A549 (cell line): ENCODE measurements around the gene C11orf68. TPM values are rescaled to one million over a fixed set of nuclear protein-coding genes. Genes with fewer than 3 reads are reported as not detected.

Experiments
- ATAC-seq, 2 experiments: fragments of 200-7000 bp in 1 of 2; fragments of >200 bp in 1 of 2; cut with Nextera tagmentation in 1 of 2; cut with Tn5 transposase in 1 of 2; 3 replicates each; pipeline versions ENCODE4 v1.8.0 to v1.9.1; 2018 to 2020; ENCODE audit warnings: mild to moderate bottlenecking in 1 of 2, moderate library complexity in 1 of 2
- CTCF ChIA-PET: fragments of 300-600 bp; sonication (Branson Sonifier 250); formaldehyde crosslinking; extraction: SDS; loops from one replicate; lab custom pipeline; 2021; ENCODE audit warnings: antibody characterized with exemption, inconsistent platforms; lab: Yijun Ruan, JAX
- POLR2A ChIA-PET: fragments of 350-600 bp; formaldehyde crosslinking; extraction: SDS; loops from one replicate; lab custom pipeline; 2021; ENCODE audit warnings: antibody characterized with exemption, inconsistent platforms; lab: Yijun Ruan, JAX
- DNase-seq, 2 experiments: peaks; one replicate each; pipeline versions ENCODE4 v3.0.0 to v3.0.0-alpha.2; 2011 to 2016; ENCODE audit warnings: low read depth in 1 of 2, low spot score in 1 of 2
- FAIRE-seq: peaks from 2 replicates; lab custom pipeline; 2011; peaks lifted over from hg19 to GRCh38; lab: Jason Lieb, UNC
- H3K27ac ChIP-seq, 2 experiments: fragments of >200 bp; sonication (Bioruptor Twin); formaldehyde crosslinking; 3 replicates each; pipeline ENCODE4 v1.5.1; 2016 to 2017
- H3K4me1 ChIP-seq: fragments of >200 bp; sonication (Bioruptor Twin); formaldehyde crosslinking; 3 replicates; pipeline ENCODE4 v1.6.1; 2016
- H3K4me2 ChIP-seq: fragments of >200 bp; sonication (Bioruptor Twin); formaldehyde crosslinking; 3 replicates; pipeline ENCODE4 v1.6.1; 2016
- H3K4me3 ChIP-seq: fragments of >200 bp; sonication (Bioruptor Twin); formaldehyde crosslinking; 3 replicates; pipeline ENCODE4 v1.5.1; 2016
- H3K9me3 ChIP-seq: fragments of >200 bp; sonication (Bioruptor Twin); formaldehyde crosslinking; 3 replicates; pipeline ENCODE4 v1.6.1; 2016
- CBX2 ChIP-seq: fragments of 200-600 bp; sonication (generic); IDR thresholded peaks from 2 replicates; pipeline ENCODE4 v1.6.1; 2016; ENCODE audit warnings: low read depth, mild to moderate bottlenecking, borderline replicate concordance
- CHD2 ChIP-seq: fragments of 150-350 bp; IDR thresholded peaks from 2 replicates; pipeline ENCODE4 v1.6.1; 2014; ENCODE audit warnings: low read length; ENCODE audit not compliant: partially characterized antibody
- CTCF ChIP-seq: fragments of >200 bp; sonication (Bioruptor Twin); formaldehyde crosslinking; IDR thresholded peaks from 3 replicates; pipeline ENCODE4 v1.5.1; 2016
- E2F6 ChIP-seq: IDR thresholded peaks from 2 replicates; pipeline ENCODE4 v1.6.1; 2012; ENCODE audit warnings: low read depth, borderline replicate concordance
- EHF ChIP-seq: fragments of 250-450 bp; sonication (Bioruptor Pico); IDR thresholded peaks from 2 replicates; pipeline ENCODE4 v1.5.0; 2020; ENCODE audit warnings: mild to moderate bottlenecking
- EP300 ChIP-seq, 2 experiments: fragments of >200 bp; sonication (Bioruptor Twin); formaldehyde crosslinking; IDR thresholded peaks; 2 replicates in 1 of 2; 3 replicates in 1 of 2; pipeline ENCODE4 v1.6.1; 2016 to 2017
- GATA3 ChIP-seq: IDR thresholded peaks from 2 replicates; pipeline ENCODE4 v1.6.1; 2012; ENCODE audit warnings: borderline replicate concordance
- HDAC2 ChIP-seq: fragments of 200-600 bp; sonication (generic); IDR thresholded peaks from 2 replicates; pipeline ENCODE4 v1.6.1; 2016
- HES2 ChIP-seq: fragments of >200 bp; sonication (Bioruptor Twin); formaldehyde crosslinking; IDR thresholded peaks from 2 replicates; pipeline ENCODE4 v1.6.1; 2016
- HEYL ChIP-seq: fragments of 250-450 bp; sonication (Bioruptor Pico); IDR thresholded peaks from 2 replicates; pipeline ENCODE4 v1.8.0; 2021; ENCODE audit warnings: mild to moderate bottlenecking, moderate library complexity
- HOXA7 ChIP-seq: fragments of 250-450 bp; sonication (Bioruptor Pico); IDR thresholded peaks from 2 replicates; pipeline ENCODE4 v1.5.0; 2020; ENCODE audit warnings: mild to moderate bottlenecking, moderate library complexity
- JUNB ChIP-seq: fragments of >200 bp; sonication (Bioruptor Twin); formaldehyde crosslinking; IDR thresholded peaks from 2 replicates; pipeline ENCODE4 v1.6.1; 2016
- KDM1A ChIP-seq: fragments of 200-600 bp; sonication (generic); IDR thresholded peaks from 2 replicates; pipeline ENCODE4 v1.6.1; 2016; ENCODE audit warnings: low read depth, mild to moderate bottlenecking
- KDM5A ChIP-seq: fragments of 200-600 bp; sonication (generic); IDR thresholded peaks from 2 replicates; pipeline ENCODE4 v1.6.1; 2016; ENCODE audit warnings: antibody characterized with exemption, mild to moderate bottlenecking
- MAFK ChIP-seq: fragments of 450-650 bp; IDR thresholded peaks from 2 replicates; pipeline ENCODE4 v1.6.1; 2014; ENCODE audit not compliant: partially characterized antibody
- NFE2L2 ChIP-seq: fragments of 150-350 bp; conservative IDR thresholded peaks from 2 replicates; pipeline ENCODE4 v1.6.1; 2014; ENCODE audit warnings: low read length
- NR3C1 ChIP-seq: fragments of >200 bp; sonication (Bioruptor Twin); formaldehyde crosslinking; IDR thresholded peaks from 3 replicates; pipeline ENCODE4 v1.6.1; 2017
- PHF8 ChIP-seq: fragments of 200-600 bp; sonication (generic); IDR thresholded peaks from 2 replicates; pipeline ENCODE4 v1.6.1; 2016; ENCODE audit warnings: low read depth, mild to moderate bottlenecking, antibody characterized with exemption, moderate library complexity, borderline replicate concordance
- POLR2A ChIP-seq: IDR thresholded peaks from 2 replicates; pipeline ENCODE4 v1.6.1; 2012; ENCODE audit warnings: mild to moderate bottlenecking, low read length
- POLR2AphosphoS2 ChIP-seq: conservative IDR thresholded peaks from 2 replicates; pipeline ENCODE4 v1.6.1; 2012; ENCODE audit warnings: low read length, improper control_type of control experiment, inconsistent platforms
- RAD21 ChIP-seq, 2 experiments: fragments of >200 bp in 1 of 2; sonication (Bioruptor Twin) in 1 of 2; formaldehyde crosslinking in 1 of 2; IDR thresholded peaks in 1 of 2; conservative IDR thresholded peaks in 1 of 2; 2 replicates in 1 of 2; 3 replicates in 1 of 2; pipeline ENCODE4 v1.6.1; 2012 to 2018; ENCODE audit warnings: inconsistent platforms in 1 of 2
- RFX5 ChIP-seq: fragments of 450-650 bp; IDR thresholded peaks from 2 replicates; pipeline ENCODE4 v1.7.1; 2014; ENCODE audit warnings: antibody characterized with exemption, mild to moderate bottlenecking, moderate library complexity
- RNF2 ChIP-seq: fragments of 200-600 bp; sonication (generic); IDR thresholded peaks from 2 replicates; pipeline ENCODE4 v1.6.1; 2016; ENCODE audit warnings: low read depth, mild to moderate bottlenecking, antibody characterized with exemption, moderate library complexity, borderline replicate concordance
- SREBF2 ChIP-seq: fragments of 450-650 bp; IDR thresholded peaks from 2 replicates; pipeline ENCODE4 v1.6.1; 2014; ENCODE audit warnings: mild to moderate bottlenecking, moderate library complexity
- ZNF302 ChIP-seq: fragments of 250-450 bp; sonication (Bioruptor Pico); IDR thresholded peaks from 2 replicates; pipeline ENCODE4 v1.9.0; 2021; ENCODE audit warnings: inconsistent platforms, mild to moderate bottlenecking, moderate library complexity
- ZSCAN20 ChIP-seq: fragments of 250-450 bp; sonication (Bioruptor Pico); IDR thresholded peaks from 2 replicates; pipeline ENCODE4 v1.8.0; 2022; ENCODE audit warnings: mild to moderate bottlenecking, moderate library complexity
- WGBS: methylation state at CpG from one replicate; pipeline ENCODE4 v1.1.6; 2017; ENCODE audit errors: missing lambda C conversion rate; 5-methylcytosine and 5-hydroxymethylcytosine counted together
- polyA plus RNA-seq, 4 experiments: library from polyadenylated mRNA; depleted of rRNA in 3 of 4; stranded (reverse); fragments of >200 nt; fragmentation: RNase III in 1 of 4; extraction: RNeasy Plus Mini Kit Qiagen cat#74134 plus additional on column Dnase treatment in 1 of 4; gene quantifications; 2 replicates in 3 of 4; 3 replicates in 1 of 4; pipeline ENCODE4 v1.2.3, GENCODE V29; 2011 to 2017
- TF ChIP-seq, protein P1 (sequence below): fragments of 150-350 bp; IDR thresholded peaks from 2 replicates; pipeline ENCODE4 v1.6.1; 2014; ENCODE audit warnings: low read depth, mild to moderate bottlenecking, low read length
- TF ChIP-seq, protein P2 (sequence below): IDR thresholded peaks from 2 replicates; pipeline ENCODE4 v1.6.1; 2012
- TF ChIP-seq, protein P3 (sequence below): fragments of >200 bp; sonication (Bioruptor Twin); formaldehyde crosslinking; IDR thresholded peaks from 3 replicates; pipeline ENCODE4 v1.6.1; 2016

The C11orf68 gene
- polyA plus RNA-seq, 2 of the 4 experiments (the other 2 are of a cell fraction): 10.6 to 17.0 TPM

- DNase-seq: no peak
- H3K27ac ChIP-seq: no peak overlapping the region
- peaks cover 30% of the 10 kb centered on the region for H3K4me1 ChIP-seq
- ChIA-PET CTCF (interaction anchor here (0.7 to 20.5 kb wide), 26 partner anchors 8 to 271 kb away, joined by 3 to 618 read pairs (median 14); partner anchors contain the start of genes AP5B1, C11orf68, CFL1 and CTSW), POLR2A (interaction anchor here (0.9 kb wide), 1 partner anchor 26 kb away, joined by 3 read pairs; no protein-coding TSS in a partner anchor)
- H3K9me3 ChIP-seq: no peaks in the 10 kb centered on the region
- FAIRE-seq: no peak
- WGBS: 79% methylated on average over 10 of the region's 12 CpGs
- no peak overlapping the region for H3K4me3 ChIP-seq
- ATAC-seq: no peak
- no peak overlapping the region for H3K4me2 ChIP-seq
- TF ChIP-seq POLR2AphosphoS2 (no peak), EP300 (IDR thresholded peaks at IDR 0.05) (no peak), HOXA7 (CRISPR knock-in tag) (no peak), RFX5 (no peak), CBX2 (no peak), HES2 (no peak), E2F6 (no peak), PHF8 (no peak), JUNB (no peak), HDAC2 (no peak), MAFK (no peak), RAD21 (conservative IDR thresholded peaks at IDR 0.05 in 1 of 2, IDR thresholded peaks at IDR 0.05 in 1 of 2) (no peak), GATA3 (no peak), KDM1A (no peak), SREBF2 (no peak), KDM5A (no peak)
- TF ChIP-seq, protein P1, sequence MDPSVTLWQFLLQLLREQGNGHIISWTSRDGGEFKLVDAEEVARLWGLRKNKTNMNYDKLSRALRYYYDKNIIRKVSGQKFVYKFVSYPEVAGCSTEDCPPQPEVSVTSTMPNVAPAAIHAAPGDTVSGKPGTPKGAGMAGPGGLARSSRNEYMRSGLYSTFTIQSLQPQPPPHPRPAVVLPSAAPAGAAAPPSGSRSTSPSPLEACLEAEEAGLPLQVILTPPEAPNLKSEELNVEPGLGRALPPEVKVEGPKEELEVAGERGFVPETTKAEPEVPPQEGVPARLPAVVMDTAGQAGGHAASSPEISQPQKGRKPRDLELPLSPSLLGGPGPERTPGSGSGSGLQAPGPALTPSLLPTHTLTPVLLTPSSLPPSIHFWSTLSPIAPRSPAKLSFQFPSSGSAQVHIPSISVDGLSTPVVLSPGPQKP: no peak
- TF ChIP-seq, all 56 proteins: peak for 0
Measured at GRCh38 chr11:65885808-65886536, 32.9 kb downstream of the C11orf68 start.

GRCh38 chr11:65885231-65885630 is 33.6 kb downstream of the C11orf68 start:
- DNase-seq (no peak), FAIRE-seq (no peak), ATAC-seq (no peak)
- CTCF ChIA-PET: interaction anchor here (0.9 to 20.5 kb wide), 51 partner anchors 7 to 300 kb away, joined by 3 to 618 read pairs (median 6); partner anchors contain the start of genes AP5B1, BANF1, C11orf68 and CFL1
- H3K4me1 ChIP-seq: peaks cover 30% of the 10 kb centered on the region
- POLR2A ChIA-PET: interaction anchor here (0.9 to 1.6 kb wide), 6 partner anchors 14 to 174 kb away, joined by 3 to 9 read pairs (median 4); partner anchors contain the start of gene FOSL1
- WGBS: 83% methylated on average over 7 of the region's 7 CpGs
- no peak overlapping the region for H3K4me2 ChIP-seq
- H3K27ac ChIP-seq: no peak overlapping the region
- H3K9me3 ChIP-seq: no peaks in the 10 kb centered on the region
- H3K4me3 ChIP-seq: no peak overlapping the region
- no peak for TF ChIP-seq NR3C1
- no peak for TF ChIP-seq HEYL
- TF ChIP-seq POLR2AphosphoS2: no peak
- TF ChIP-seq CHD2: no peak
- TF ChIP-seq EHF (CRISPR knock-in tag): no peak
- TF ChIP-seq POLR2A: no peak
- TF ChIP-seq, protein P1: no peak
- TF ChIP-seq, protein P2, sequence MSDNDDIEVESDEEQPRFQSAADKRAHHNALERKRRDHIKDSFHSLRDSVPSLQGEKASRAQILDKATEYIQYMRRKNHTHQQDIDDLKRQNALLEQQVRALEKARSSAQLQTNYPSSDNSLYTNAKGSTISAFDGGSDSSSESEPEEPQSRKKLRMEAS: no peak
- TF ChIP-seq RNF2: no peak
- no peak for TF ChIP-seq HES2
- no peak for TF ChIP-seq ZSCAN20 (CRISPR knock-in tag)
- TF ChIP-seq NFE2L2: no peak
- no peak for TF ChIP-seq CTCF
- TF ChIP-seq, protein P3, sequence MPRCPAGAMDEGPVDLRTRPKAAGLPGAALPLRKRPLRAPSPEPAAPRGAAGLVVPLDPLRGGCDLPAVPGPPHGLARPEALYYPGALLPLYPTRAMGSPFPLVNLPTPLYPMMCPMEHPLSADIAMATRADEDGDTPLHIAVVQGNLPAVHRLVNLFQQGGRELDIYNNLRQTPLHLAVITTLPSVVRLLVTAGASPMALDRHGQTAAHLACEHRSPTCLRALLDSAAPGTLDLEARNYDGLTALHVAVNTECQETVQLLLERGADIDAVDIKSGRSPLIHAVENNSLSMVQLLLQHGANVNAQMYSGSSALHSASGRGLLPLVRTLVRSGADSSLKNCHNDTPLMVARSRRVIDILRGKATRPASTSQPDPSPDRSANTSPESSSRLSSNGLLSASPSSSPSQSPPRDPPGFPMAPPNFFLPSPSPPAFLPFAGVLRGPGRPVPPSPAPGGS: no peak
- no peak for TF ChIP-seq ZNF302 (CRISPR knock-in tag)
- no peak for TF ChIP-seq PHF8
- TF ChIP-seq E2F6: no peak
